ENCODE measurements around the gene LIMK1.
"Not testable (repeated sequence)": the region's sequence is repeated elsewhere in the genome, so short reads cannot be mapped to it uniquely, and the experiment has no call there.

The LIMK1 gene

GRCh38 chr7:74042746-74043522 lies 40.7 kb upstream of the LIMK1 start:
- TF ChIP-seq, protein P1, sequence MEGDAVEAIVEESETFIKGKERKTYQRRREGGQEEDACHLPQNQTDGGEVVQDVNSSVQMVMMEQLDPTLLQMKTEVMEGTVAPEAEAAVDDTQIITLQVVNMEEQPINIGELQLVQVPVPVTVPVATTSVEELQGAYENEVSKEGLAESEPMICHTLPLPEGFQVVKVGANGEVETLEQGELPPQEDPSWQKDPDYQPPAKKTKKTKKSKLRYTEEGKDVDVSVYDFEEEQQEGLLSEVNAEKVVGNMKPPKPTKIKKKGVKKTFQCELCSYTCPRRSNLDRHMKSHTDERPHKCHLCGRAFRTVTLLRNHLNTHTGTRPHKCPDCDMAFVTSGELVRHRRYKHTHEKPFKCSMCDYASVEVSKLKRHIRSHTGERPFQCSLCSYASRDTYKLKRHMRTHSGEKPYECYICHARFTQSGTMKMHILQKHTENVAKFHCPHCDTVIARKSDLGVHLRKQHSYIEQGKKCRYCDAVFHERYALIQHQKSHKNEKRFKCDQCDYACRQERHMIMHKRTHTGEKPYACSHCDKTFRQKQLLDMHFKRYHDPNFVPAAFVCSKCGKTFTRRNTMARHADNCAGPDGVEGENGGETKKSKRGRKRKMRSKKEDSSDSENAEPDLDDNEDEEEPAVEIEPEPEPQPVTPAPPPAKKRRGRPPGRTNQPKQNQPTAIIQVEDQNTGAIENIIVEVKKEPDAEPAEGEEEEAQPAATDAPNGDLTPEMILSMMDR (IDR thresholded peaks at IDR 0.05; ENCODE audit: insufficient read depth, low read depth, low read length, missing control alignments): no peak
- no peak for DNase-seq (ENCODE audit: low read depth)
- no peak overlapping the region for H3K4me3 ChIP-seq (ENCODE audit: low read depth, low read length)

DNA sequence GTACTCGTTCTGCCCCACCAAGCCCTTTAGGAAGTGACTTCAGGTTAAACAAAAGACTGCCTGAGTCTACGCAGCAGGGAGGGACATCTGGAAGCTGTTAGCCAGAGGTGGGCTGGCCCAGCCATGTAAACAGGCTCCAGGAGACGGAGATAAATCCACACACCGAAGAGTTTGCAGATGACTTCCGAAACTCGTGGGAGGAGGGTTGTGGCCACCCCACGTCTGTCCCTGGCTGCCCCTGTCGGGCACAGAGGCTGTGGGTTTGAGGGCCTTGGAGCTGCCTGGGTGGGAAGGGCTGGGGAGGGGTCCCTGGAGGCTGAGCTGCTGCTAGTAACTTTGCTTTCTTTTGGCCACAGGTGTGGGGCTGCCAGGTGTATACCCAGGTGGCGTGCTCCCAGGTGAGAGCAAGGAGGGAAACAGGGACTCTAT lies 40.1 kb upstream of the LIMK1 start:
- TF ChIP-seq, protein P1 (IDR thresholded peaks at IDR 0.05; ENCODE audit: insufficient read depth, low read depth, low read length, missing control alignments): no peak
- DNase-seq (ENCODE audit: low read depth): no peak
- H3K4me3 ChIP-seq (ENCODE audit: low read depth, low read length): no peak overlapping the region

DNA sequence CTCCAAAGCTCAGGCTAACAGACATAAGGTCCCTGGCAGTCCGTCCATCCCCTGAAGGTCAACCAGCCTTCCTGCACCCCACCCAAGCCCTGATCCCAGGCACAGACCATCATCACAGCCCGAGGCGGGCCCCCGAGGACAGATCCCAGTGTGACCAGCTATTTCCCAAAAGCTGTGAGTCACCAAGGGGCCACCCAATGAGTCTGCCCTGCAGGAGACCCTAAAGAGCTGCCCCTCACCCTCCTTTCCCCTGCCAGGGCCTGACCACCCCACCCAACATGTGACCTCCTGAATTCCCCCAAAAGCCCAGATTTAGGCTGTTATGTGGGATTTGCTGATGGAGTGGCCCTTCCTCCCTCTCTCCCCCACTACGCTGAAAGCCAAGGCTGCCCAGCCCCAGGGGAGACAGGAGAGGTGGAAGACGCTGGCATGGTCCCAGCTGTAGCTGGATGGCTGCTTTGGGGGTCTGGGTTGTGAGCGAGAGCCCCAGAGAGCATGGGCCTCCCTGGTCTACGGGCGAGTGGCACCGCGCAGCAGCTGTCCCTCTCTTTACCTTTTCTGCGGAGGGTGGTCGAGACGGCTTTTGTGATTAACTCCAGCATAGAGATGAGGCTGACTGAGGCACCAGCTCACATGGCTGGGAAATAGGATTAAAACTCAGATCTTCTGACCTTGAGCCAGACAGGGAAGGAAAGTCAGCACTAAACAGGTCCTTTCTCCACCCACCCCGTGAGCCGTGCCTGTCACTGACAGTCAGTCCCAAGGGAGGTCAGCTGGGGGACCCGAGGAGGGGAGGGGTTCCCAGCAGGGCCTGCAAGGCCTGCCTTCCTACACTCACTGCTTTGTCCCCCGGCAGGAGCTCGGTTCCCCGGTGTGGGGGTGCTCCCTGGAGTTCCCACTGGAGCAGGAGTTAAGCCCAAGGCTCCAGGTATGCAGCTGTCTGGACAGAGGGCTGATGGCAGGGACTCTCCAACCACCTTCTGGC lies 38.9 kb upstream of the LIMK1 start:
- H3K4me3 ChIP-seq (ENCODE audit: low read depth, low read length): no peak overlapping the region
- TF ChIP-seq, protein P1 (IDR thresholded peaks at IDR 0.05; ENCODE audit: insufficient read depth, low read depth, low read length, missing control alignments): no peak
- DNase-seq (ENCODE audit: low read depth): no peak

GRCh38 chr7:74046581-74046980 lies 37.0 kb upstream of the LIMK1 start:
- not testable (repeated sequence) for DNase-seq (ENCODE audit: low read depth); H3K4me3 ChIP-seq (ENCODE audit: low read depth, low read length)

DNA sequence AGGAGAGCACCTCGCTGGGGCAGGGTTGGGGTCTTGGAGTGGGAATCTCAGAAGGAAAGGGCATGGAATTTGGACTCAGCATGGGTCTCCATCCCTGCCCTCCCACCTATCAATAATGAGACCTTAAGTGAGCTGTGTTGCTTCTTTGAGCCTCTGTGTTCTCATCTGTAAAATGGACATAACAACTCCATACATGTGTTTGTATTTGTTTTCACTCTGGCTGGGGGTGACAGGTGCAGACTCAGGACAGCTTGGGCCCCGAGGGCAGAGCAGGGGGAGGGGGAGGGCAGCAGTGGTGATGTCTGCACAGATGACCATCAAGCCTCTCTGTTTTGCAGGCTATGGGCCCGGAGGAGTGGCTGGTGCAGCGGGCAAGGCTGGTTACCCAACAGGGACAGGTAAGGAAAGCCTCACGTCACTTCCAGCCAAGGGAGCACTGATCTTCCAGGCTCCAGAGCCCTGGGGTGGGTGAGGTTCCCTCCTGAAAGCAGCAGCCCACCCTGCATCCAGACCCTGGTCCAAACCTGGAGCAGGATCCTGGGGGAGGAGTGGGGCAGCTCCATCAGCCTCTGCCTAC lies 35.7 kb upstream of the LIMK1 start:
- TF ChIP-seq, protein P1 (IDR thresholded peaks at IDR 0.05; ENCODE audit: insufficient read depth, low read depth, low read length, missing control alignments): no peak
- H3K4me3 ChIP-seq (ENCODE audit: low read depth, low read length): no peak overlapping the region
- no peak for DNase-seq (ENCODE audit: low read depth)

GRCh38 chr7:74048999-74049599 lies 34.5 kb upstream of the LIMK1 start:
- TF ChIP-seq, protein P1 (IDR thresholded peaks at IDR 0.05; ENCODE audit: insufficient read depth, low read depth, low read length, missing control alignments): no peak
- H3K4me3 ChIP-seq (ENCODE audit: low read depth, low read length): no peak overlapping the region
- no peak for DNase-seq (ENCODE audit: low read depth)
